Left lung (tissue), 10 donors: ENCODE data around the gene GNG14. TPM values are rescaled to one million over a fixed set of nuclear protein-coding genes. Genes with fewer than 3 reads are reported as not detected.

ENCODE experiments used
- ATAC-seq: fragments of 200-7000 bp; cut with Tn5 transposase; one replicate; pipeline ENCODE4 v1.9.1; 2020; ENCODE audit warnings: moderate library complexity
- DNase-seq, 4 donors: peaks; one replicate each; pipeline ENCODE4 v3.0.0-alpha.2; 2013 to 2020
- H3K27ac ChIP-seq, 2 donors: fragments of 200-600 bp; sonication (generic) in 1 of 2; one replicate each; pipeline versions ENCODE4 v1.5.0 to v1.8.0; 2020 to 2021
- H3K27me3 ChIP-seq, 2 donors: fragments of 200-600 bp; sonication (generic) in 1 of 2; one replicate each; pipeline versions ENCODE4 v1.5.0 to v1.8.0; 2020 to 2021
- H3K36me3 ChIP-seq, 2 donors: fragments of 200-600 bp; sonication (generic) in 1 of 2; one replicate each; pipeline versions ENCODE4 v1.5.0 to v1.8.0; 2020 to 2021
- H3K4me1 ChIP-seq, 2 donors: fragments of 200-600 bp; one replicate each; pipeline ENCODE4 v1.8.0; 2021
- H3K4me3 ChIP-seq, 2 donors: fragments of 200-600 bp; sonication (generic) in 1 of 2; one replicate each; pipeline versions ENCODE4 v1.5.0 to v1.8.0; 2020 to 2021; ENCODE audit warnings: mild to moderate bottlenecking in 1 of 2
- H3K9me3 ChIP-seq, 2 donors: fragments of 200-600 bp; sonication (generic) in 1 of 2; one replicate each; pipeline versions ENCODE4 v1.5.0 to v1.8.0; 2020 to 2021
- intact Hi-C, 2 donors: fragments of 100-400 bp; cut with DNase I; formaldehyde crosslinking; loops; one replicate each; pipeline versions ENCODE4 v1.11.2 to v1.14.2; 2022
- polyA plus RNA-seq, 6 donors: library from polyadenylated mRNA; unstranded; fragments of 120-200 nt; gene quantifications; one replicate each; pipeline ENCODE4 v1.2.1, GENCODE V29; 2013; ENCODE audit not compliant: insufficient read length in 6 of 6
- total RNA-seq, 2 donors: library from RNA; stranded (reverse); fragmentation: NEBNext Ultra II Directional; extraction: Animal tissue kit (Norgen Biotek cat#: 25700); gene quantifications; one replicate each; pipeline ENCODE4 v1.2.1, GENCODE V29; 2021
- TF ChIP-seq, protein P1 (sequence below), 2 donors: fragments of 200-600 bp; sonication (generic) in 1 of 2; IDR thresholded peaks; one replicate each; pipeline versions ENCODE4 v1.5.0 to v1.8.0; 2021; ENCODE audit warnings: antibody characterized with exemption in 2 of 2
- donor health status: DM: no; HTN: yes; CAD: no.
- donor health status: DM: no; HTN: no; CAD: no.

Gene GNG14
- total and polyA plus RNA-seq, 8 donors, result 0.55 to 0.73 TPM; not detected in 6

DNA sequence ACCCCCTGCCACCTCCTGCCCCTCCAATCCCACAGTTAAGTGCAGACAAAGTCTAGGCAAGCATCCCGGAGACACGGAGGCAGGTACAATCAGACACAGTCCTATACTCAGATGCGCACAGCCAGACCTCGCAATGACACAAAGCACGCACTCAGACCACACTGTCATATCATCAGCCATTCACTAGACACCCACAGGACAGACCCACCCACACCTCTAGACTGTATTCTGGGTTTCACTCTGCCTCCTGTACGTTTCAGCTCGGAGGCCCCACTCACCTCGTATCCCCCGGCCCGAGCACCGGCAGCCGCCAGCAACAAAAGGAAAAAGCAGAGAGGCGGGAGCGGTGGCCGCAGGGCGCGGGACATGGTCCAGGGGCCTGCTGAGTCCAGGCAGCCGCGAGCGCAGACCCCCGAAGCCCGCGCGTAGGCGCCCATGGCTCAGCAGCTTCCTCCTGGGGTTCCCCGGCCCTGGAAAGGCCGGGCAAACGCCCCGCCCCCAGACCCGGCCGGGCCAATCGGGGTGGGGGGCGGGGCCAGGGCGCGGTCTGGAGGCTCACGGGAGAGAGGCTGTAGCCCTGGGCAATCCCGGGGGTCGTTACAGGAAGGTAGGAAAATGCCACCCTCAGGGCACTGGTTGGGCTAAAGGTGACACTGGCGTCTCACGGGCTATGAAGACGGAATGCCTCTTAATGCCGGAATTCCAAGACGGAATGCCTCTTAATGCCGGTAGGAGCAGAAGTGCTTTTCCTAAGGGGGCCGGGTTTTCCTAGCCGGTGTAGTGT lies 21.3 kb upstream of the GNG14 start, which contains the start of the genes MAN2B1 and WDR83:
Gene MAN2B1, minus strand, starts transcription at position 478 of the 784 bp plus-strand sequence. Its CDS starts 41 bp downstream, at position 437.
Gene WDR83, plus strand, starts transcription at position 543 of the 784 bp plus-strand sequence. CDS start 2,984 bp downstream, outside the sequence.
- no peaks in the 10 kb centered on the region for H3K27me3 ChIP-seq
- intact Hi-C loops, result no loop called here
- H3K36me3 ChIP-seq, result peaks cover 0 to 36% of the 10 kb centered on the region in 2 donors
- peaks cover 22 to 54% of the 10 kb centered on the region in 2 donors for H3K4me1 ChIP-seq
- H3K4me3 ChIP-seq, result peak within 1 kb of the TSS; percentile 82 to 87
- no peaks in the 10 kb centered on the region for H3K9me3 ChIP-seq
- DNase-seq, result peak; percentile 71 to 93 (median 78)
- TF ChIP-seq, protein P1, sequence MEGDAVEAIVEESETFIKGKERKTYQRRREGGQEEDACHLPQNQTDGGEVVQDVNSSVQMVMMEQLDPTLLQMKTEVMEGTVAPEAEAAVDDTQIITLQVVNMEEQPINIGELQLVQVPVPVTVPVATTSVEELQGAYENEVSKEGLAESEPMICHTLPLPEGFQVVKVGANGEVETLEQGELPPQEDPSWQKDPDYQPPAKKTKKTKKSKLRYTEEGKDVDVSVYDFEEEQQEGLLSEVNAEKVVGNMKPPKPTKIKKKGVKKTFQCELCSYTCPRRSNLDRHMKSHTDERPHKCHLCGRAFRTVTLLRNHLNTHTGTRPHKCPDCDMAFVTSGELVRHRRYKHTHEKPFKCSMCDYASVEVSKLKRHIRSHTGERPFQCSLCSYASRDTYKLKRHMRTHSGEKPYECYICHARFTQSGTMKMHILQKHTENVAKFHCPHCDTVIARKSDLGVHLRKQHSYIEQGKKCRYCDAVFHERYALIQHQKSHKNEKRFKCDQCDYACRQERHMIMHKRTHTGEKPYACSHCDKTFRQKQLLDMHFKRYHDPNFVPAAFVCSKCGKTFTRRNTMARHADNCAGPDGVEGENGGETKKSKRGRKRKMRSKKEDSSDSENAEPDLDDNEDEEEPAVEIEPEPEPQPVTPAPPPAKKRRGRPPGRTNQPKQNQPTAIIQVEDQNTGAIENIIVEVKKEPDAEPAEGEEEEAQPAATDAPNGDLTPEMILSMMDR (IDR thresholded peaks at IDR 0.05), result no peak
- peak; percentile 88 for ATAC-seq
- peak within 1 kb of the TSS in 1 of 2 donors; percentile 76 for H3K27ac ChIP-seq

- H3K4me3 ChIP-seq, result peak overlapping the region in 1 of 2 donors; percentile 82
- TF ChIP-seq, protein P1 (IDR thresholded peaks at IDR 0.05), result no peak
- peaks cover 22 to 61% of the 10 kb centered on the region in 2 donors for H3K4me1 ChIP-seq
- peaks cover 0 to 33% of the 10 kb centered on the region in 2 donors for H3K36me3 ChIP-seq
- no peaks in the 10 kb centered on the region for H3K9me3 ChIP-seq
- DNase-seq, result no peak
- intact Hi-C loops, result no loop called here
- H3K27ac ChIP-seq, result no peak overlapping the region
- H3K27me3 ChIP-seq, result no peaks in the 10 kb centered on the region
- no peak for ATAC-seq
Observed at GRCh38 chr19:12667731-12668302, 20.0 kb upstream of the GNG14 start.

DNA sequence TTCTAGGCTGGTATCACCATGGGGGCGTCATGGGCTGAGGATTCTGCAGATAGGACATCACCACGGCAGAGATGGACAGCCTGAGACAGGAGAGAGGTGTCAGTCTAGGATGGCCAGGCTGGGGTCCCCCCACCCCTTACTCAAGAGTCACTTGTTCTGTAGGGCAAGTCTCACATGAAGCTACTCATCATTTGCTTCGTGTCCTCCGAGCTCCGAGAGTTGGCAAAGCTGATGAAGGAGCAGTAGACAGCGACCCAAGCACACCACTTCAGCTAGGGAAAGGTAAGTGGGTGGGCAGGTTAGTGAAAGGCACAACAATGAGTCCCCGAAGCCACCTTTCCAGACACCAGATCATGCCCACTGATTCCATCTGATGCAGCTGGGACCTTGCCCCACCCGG lies 19.5 kb upstream of the GNG14 start:
- DNase-seq (no peak), ATAC-seq (no peak)
- TF ChIP-seq, protein P1 (IDR thresholded peaks at IDR 0.05), result no peak
- H3K4me1 ChIP-seq, result peaks cover 22 to 61% of the 10 kb centered on the region in 2 donors
- no peaks in the 10 kb centered on the region for H3K27me3 ChIP-seq
- H3K9me3 ChIP-seq, result no peaks in the 10 kb centered on the region
- peak overlapping the region in 1 of 2 donors; percentile 96 for H3K27ac ChIP-seq
- peak overlapping the region; percentile 79 to 91 for H3K4me3 ChIP-seq
- H3K36me3 ChIP-seq, result peaks cover 0 to 33% of the 10 kb centered on the region in 2 donors
- intact Hi-C loops, result no loop called here

- peaks cover 2 to 33% of the 10 kb centered on the region in 2 donors for H3K36me3 ChIP-seq
- DNase-seq (peak in 1 of 4 donors; percentile 46), ATAC-seq (peak; percentile 8)
- H3K4me1 ChIP-seq, result peaks cover 22 to 61% of the 10 kb centered on the region in 2 donors
- intact Hi-C loops, result no loop called here
- TF ChIP-seq, protein P1 (IDR thresholded peaks at IDR 0.05), result no peak
- H3K27ac ChIP-seq, result peak overlapping the region; percentile 94 to 96
- peak overlapping the region; percentile 79 to 91 for H3K4me3 ChIP-seq
- no peaks in the 10 kb centered on the region for H3K9me3 ChIP-seq
- H3K27me3 ChIP-seq, result no peaks in the 10 kb centered on the region
Observed at GRCh38 chr19:12668932-12669269, 18.9 kb upstream of the GNG14 start.
